HUES6 (cell line): Measurements from ENCODE around the gene STUB1.

ENCODE experiments used
- H3K27ac ChIP-seq: 2 replicates; pipeline ENCODE4 v1.7.0; 2013; ENCODE audit warnings: low read depth, mild to moderate bottlenecking, low read length, inconsistent platforms
- H3K27me3 ChIP-seq: 2 replicates; pipeline ENCODE4 v1.6.1; 2013; ENCODE audit warnings: low read length; ENCODE audit not compliant: control insufficient read depth, insufficient read depth
- H3K36me3 ChIP-seq: 2 replicates; pipeline ENCODE4 v1.6.1; 2013; ENCODE audit warnings: low read length; ENCODE audit not compliant: control insufficient read depth, insufficient read depth
- H3K4me1 ChIP-seq: 2 replicates; pipeline ENCODE4 v1.6.1; 2013; ENCODE audit warnings: low read length; ENCODE audit not compliant: control insufficient read depth, insufficient read depth
- H3K4me3 ChIP-seq: 2 replicates; pipeline ENCODE4 v1.5.1; 2013; ENCODE audit warnings: low read depth, low read length
- H3K9ac ChIP-seq: one replicate; pipeline ENCODE4 v1.6.1; 2013; ENCODE audit warnings: mild to moderate bottlenecking, low read length
- H3K9me3 ChIP-seq: 2 replicates; pipeline ENCODE4 v1.6.1; 2013; ENCODE audit warnings: low read depth, low read length; ENCODE audit not compliant: control insufficient read depth, insufficient read depth

STUB1 gene

DNA sequence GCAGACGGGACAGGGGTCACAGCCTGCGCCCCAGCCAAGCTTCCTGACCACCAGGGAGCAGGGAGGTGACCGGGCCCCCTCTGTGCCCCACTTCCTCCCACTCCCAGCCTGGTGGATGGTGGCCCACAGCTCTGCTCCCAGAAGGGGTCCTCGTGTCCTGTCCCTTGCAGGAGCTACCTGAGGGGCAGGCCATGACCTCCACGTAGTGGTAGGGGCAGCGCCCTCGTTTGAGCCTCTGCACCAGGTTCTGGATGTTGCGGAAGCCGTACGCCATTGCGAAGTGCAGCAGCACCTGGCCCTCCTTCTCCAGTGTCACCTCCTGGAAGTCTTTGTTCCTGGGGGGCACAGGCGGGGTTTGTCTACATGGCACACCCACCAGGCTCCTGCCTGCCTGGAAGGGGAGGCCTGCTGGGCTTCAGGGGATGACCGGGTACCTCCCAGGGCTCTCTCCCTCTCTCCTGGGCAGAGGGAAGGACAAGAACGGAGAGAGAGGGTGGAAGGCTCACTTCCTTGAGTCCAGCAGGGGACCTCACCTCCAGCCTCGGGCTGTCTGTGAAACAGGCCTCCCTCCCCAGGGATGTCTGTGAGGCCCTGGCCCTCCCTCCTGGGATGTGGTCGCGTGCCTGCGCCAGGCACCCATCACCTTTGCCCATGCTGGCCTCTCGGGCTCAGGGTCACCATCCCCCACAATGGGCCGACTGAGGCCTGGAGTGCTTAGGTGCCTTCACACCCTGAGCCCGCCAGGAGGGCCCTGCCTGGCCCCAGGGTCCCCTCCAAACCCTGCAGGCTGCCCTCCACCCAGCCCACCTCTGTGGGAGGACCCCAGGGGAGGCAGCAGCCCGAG, 50.7 kb downstream of the STUB1 start:
- Histone ChIP-seq H3K27me3 (peaks cover 14% of the 10 kb centered on the region), H3K4me1 (peaks cover 3% of the 10 kb centered on the region; the same call in 1 of the 2 replicates), H3K36me3 (peaks cover 38% of the 10 kb centered on the region), H3K9ac (no peak overlapping the region), H3K27ac (no peak overlapping the region), H3K9me3 (no peaks in the 10 kb centered on the region), H3K4me3 (no peak overlapping the region)

DNA sequence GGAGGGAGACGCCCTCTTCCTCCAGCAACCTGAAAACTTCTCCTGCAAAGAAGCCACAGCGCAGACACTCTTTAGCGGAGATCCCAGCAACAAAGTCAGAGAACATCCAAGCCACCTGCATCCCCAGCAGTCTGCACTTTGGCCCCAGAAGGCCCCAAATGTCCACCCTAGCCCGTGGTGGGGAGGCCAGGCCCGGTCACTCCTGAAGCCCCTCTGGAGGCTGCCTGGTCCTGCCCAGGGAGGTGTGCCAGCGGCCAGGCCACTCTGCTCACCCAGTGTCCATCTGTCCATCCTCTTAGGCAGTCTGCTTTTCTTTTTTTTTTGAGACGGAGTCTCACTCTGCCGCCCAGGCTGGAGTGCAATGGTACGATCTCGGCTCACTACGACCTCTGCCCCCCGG, 52.1 kb downstream of the STUB1 start:
- Histone ChIP-seq H3K4me1 (peaks cover 3% of the 10 kb centered on the region; the same call in 1 of the 2 replicates), H3K9ac (no peak overlapping the region), H3K36me3 (peaks cover 50% of the 10 kb centered on the region)

More for the DNA sequence above, 52.1 kb downstream of the STUB1 start:
- Histone ChIP-seq H3K27ac (no peak overlapping the region), H3K9me3 (no peaks in the 10 kb centered on the region), H3K27me3 (peaks cover 5% of the 10 kb centered on the region; the same call in 1 of the 2 replicates), H3K4me3 (no peak overlapping the region)
